Left ventricle myocardium superior (tissue), 1 donor: ENCODE results near the gene DAAM1. TPM values are rescaled to one million over a fixed set of nuclear protein-coding genes. Genes with fewer than 3 reads are reported as not detected.
A peak's percentile ranks its signal among the peaks of the same experiment; 100 is the strongest.

Experiments used
- ATAC-seq: fragments of 200-7000 bp; cut with Tn5 transposase; one replicate; pipeline ENCODE4 v1.9.1; 2020; ENCODE audit warnings: mild to moderate bottlenecking, moderate library complexity
- DNase-seq: peaks from one replicate; pipeline ENCODE4 v3.0.0-alpha.2; 2020
- intact Hi-C: fragments of 100-400 bp; cut with micrococcal nuclease; formaldehyde crosslinking; loops from one replicate; pipeline ENCODE4 v1.11.0; 2022
- total RNA-seq: library from RNA; stranded (reverse); fragmentation: NEBNext Ultra II Directional; extraction: Animal tissue kit (Norgen Biotek cat#: 25700); gene quantifications from one replicate; pipeline ENCODE4 v1.2.1, GENCODE V29; 2021
- donor health status: DM: no; HTN: yes; CAD: no; lungs with severe emphysema.

The DAAM1 gene
- total RNA-seq, 1 donor from 2014 or later = 111 TPM

GRCh38 chr14:59320763-59321625, 132.5 kb downstream of the DAAM1 start:
- ATAC-seq = peak; percentile 76
- no peak for DNase-seq
- intact Hi-C loops = loop anchor here (10.0 kb wide), 1 partner anchor 186 kb away; no protein-coding TSS in a partner anchor

DNA sequence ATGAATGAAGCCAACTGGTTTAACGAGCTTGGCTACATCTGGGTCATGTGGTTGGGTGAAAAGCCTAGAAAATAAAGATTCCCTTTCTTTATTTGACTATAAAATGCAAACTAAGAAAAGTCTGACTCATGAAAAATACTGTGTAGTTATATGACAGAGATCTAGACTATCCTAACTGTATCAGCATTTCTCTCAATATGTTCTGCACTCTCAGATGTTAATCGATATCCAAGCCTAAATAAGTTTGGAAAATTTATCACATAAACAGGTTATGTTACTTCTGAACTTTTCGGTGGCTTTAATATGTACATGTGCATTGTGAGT, 133.1 kb downstream of the DAAM1 start:
- intact Hi-C loops = loop anchor here (10.0 kb wide), 1 partner anchor 187 kb away; no protein-coding TSS in a partner anchor
- DNase-seq (no peak), ATAC-seq (no peak)

- DNase-seq = no peak
- intact Hi-C loops = loop anchor here (10.0 kb wide), 1 partner anchor 191 kb away; no protein-coding TSS in a partner anchor
- ATAC-seq = peak; percentile 65
Measured at GRCh38 chr14:59325906-59326305, 137.4 kb downstream of the DAAM1 start.

GRCh38 chr14:59328454-59328853, 140.0 kb downstream of the DAAM1 start:
- intact Hi-C loops = loop anchor here (10.0 kb wide), 1 partner anchor 194 kb away; no protein-coding TSS in a partner anchor
- ATAC-seq (no peak), DNase-seq (no peak)

DNA sequence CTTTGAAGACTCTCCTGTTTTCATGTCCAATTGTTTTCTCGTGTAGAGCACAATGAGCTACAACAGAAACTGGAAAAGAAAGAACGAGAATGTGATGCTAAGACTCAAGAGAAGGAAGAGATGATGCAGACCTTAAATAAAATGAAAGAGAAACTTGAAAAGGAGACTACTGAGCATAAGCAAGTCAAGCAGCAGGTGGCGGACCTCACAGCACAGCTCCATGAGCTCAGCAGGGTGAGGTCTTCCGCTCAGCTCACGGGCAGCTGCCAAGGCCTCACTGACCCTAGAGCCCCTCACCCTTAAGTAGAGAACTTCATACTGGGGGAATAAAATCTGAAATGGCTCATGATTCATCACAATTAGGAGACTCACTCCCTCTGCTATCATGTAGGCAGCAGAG, 142.0 kb downstream of the DAAM1 start:
- ATAC-seq = peak; percentile 23
- peak; percentile 46 for DNase-seq
- intact Hi-C loops = loop anchor here (10.0 kb wide), 2 partner anchors 94 to 146 kb away; partner anchors contain the start of gene DAAM1

GRCh38 chr14:59331217-59331616, 142.8 kb downstream of the DAAM1 start:
- intact Hi-C loops = loop anchor here (10.0 kb wide), 2 partner anchors 94 to 146 kb away; partner anchors contain the start of gene DAAM1
- ATAC-seq (no peak), DNase-seq (no peak)

DNA sequence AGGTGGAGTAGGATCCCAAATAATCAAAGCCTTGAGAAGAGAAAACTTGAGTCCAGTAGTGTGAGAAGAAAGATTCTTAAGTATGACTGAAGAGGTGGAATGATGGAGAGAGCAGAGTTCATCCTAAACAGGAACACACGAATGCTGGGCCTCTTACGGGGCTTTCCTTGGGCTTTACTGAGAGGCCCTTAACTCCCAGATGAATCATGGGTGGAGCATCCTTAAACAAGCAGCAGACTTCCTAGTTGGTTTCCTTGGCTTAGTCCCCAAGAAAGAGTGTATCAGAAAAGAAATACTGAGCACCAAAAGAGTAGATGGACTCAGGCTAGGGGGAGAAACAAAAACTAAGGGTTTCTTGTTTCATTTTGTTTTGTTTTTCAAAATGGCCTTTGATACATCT, 144.3 kb downstream of the DAAM1 start:
- intact Hi-C loops = loop anchor here (10.0 kb wide), 2 partner anchors 92 to 148 kb away; partner anchors contain the start of gene DAAM1
- peak; percentile 24 for ATAC-seq
- no peak for DNase-seq

GRCh38 chr14:59333235-59333634, 144.8 kb downstream of the DAAM1 start:
- no peak for DNase-seq
- intact Hi-C loops = loop anchor here (10.0 kb wide), 2 partner anchors 92 to 148 kb away; partner anchors contain the start of gene DAAM1
- peak; percentile 17 for ATAC-seq

DNA sequence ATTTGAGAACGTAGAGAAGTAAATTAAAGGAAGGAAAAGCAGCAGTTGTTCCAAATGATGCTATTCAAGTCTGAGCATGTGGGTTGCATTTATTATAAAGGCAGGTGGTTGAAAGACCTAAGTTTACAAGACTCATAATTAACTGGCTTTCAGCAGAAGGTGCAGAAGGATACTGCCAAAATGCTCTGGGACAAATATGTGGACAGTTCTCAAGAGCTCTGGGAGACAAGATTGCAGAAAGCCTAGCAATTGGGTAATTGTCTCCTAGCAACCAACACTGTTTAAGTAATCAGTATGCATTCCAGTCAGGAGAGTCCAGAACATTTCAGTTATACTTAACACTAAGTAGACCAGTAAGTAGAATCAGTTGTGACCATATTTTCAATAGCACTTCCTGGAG, 145.2 kb downstream of the DAAM1 start:
- intact Hi-C loops = loop anchor here (10.0 kb wide), 2 partner anchors 91 to 149 kb away; partner anchors contain the start of gene DAAM1
- DNase-seq (no peak), ATAC-seq (peak; percentile 93)

DNA sequence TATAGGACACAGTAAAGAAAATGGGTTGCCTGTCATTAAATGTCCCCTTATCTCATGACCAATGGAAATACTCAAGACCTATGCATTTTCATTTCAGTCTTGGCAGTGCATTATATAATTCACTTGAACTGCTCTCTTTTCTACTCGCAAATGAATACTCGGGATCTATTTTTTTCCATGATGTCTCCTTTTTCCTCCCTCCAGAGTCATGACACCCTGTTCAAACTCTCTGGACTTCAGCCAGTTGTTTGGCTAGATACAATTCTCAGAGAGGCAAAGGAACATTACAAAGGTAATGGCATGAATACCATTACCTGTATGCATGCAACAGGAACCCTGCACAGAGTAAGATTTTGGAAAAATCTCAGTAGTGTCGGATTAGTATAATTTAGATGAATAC, 145.8 kb downstream of the DAAM1 start:
- DNase-seq (no peak), ATAC-seq (peak; percentile 3)
- intact Hi-C loops = loop anchor here (10.0 kb wide), 2 partner anchors 91 to 149 kb away; partner anchors contain the start of gene DAAM1

DNA sequence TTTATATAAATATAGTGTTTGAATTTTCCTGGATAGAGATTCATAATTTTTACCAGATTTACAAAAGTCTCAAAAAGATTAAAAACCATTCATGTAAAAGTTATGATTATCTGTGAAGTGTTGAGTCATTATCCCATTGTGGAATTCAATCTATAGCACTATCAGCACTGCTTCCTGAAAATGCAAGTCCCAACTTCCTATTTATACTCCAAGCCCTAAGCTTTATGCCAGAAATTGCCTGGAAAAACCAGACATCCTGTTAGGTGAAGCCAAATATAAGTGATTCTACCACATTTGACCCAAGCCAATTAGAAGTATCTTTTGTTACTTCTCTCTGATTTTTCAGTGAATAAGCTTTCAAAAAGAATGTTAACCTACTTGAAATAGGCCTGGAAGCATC, 147.6 kb downstream of the DAAM1 start:
- intact Hi-C loops = loop anchor here (10.0 kb wide), 2 partner anchors 89 to 151 kb away; partner anchors contain the start of gene DAAM1
- no peak for ATAC-seq
- no peak for DNase-seq

- DNase-seq (no peak), ATAC-seq (no peak)
- intact Hi-C loops = loop anchor here (10.0 kb wide), 2 partner anchors 88 to 152 kb away; partner anchors contain the start of gene DAAM1
Measured at GRCh38 chr14:59336706-59337105, 148.2 kb downstream of the DAAM1 start.

- intact Hi-C loops = loop anchor here (10.0 kb wide), 2 partner anchors 88 to 152 kb away; partner anchors contain the start of gene DAAM1
- peak; percentile 79 for DNase-seq
- ATAC-seq = peak; percentile 32
Measured at GRCh38 chr14:59337141-59337611, 148.7 kb downstream of the DAAM1 start.

GRCh38 chr14:59338761-59339160, 150.3 kb downstream of the DAAM1 start:
- intact Hi-C loops = loop anchor here (10.0 kb wide), 2 partner anchors 86 to 154 kb away; partner anchors contain the start of gene DAAM1
- ATAC-seq = no peak
- no peak for DNase-seq

- DNase-seq = no peak
- no peak for ATAC-seq
- intact Hi-C loops = loop anchor here (10.0 kb wide), 2 partner anchors 85 to 155 kb away; partner anchors contain the start of gene DAAM1
Measured at GRCh38 chr14:59339524-59340330, 151.3 kb downstream of the DAAM1 start.

GRCh38 chr14:59341858-59342477, 153.5 kb downstream of the DAAM1 start:
- ATAC-seq = no peak
- no peak for DNase-seq
- intact Hi-C loops = no loop called here

DNA sequence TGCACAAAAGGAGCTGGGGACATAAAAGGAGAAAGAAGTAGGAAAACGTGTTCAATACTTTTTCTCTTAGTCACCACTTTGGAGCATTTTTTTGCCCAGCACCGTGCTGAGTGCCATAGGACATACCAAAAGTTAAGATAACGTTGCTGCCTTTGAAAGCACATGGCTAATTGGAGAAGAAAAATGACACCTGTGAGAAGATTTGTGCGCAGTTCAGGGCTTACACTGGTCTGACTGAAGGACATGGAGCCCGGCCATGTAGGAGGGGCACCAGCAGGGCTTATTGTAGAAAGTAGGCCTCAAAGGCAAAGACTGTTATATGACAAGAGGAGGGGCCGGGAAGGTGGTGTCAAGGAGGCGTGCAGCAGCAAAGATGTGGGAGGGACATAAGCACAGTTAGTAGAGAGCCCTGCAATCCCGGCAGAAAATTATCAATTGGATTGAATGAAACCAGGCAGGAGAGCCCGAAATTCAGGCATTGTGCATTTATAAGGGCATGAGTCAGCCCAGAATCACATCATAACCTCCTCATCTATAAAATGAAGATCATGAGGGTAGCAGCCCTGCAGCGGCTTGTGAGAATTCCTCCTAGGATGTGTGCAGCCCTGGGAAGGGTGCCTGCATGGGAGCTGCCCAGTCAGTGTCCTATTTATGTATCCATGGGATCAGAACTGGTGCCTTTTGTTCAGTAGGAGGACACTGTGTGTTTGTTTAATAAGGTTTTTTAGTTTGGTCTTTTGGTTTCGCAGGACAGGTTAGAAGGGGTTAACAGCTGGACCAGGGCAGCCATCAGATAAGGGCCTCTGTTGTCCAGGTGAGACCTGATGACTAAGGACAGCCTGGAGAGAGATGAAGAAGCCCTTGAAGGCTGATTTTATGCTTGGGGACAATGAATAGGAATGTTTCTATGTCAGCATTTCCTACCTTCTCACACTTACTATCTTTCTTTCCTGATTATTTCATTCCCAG, 154.3 kb downstream of the DAAM1 start:
- ATAC-seq (peak; percentile 88), DNase-seq (peak; percentile 63)
- intact Hi-C loops = no loop called here
